ENCODE measurements around the gene JPH3. TPM values are rescaled to one million over a fixed set of nuclear protein-coding genes. Genes with fewer than 3 reads are reported as not detected.

The JPH3 gene
- total and polyA plus RNA-seq, 10 of the 15 experiments (the other 5 are each of a cell fraction or from before 2014, with no cell fraction given): 0.05 TPM; not detected in 9

- ChIA-PET CTCF (no interaction called here), POLR2A (no interaction called here), SMC1A (ENCODE audit: uncharacterized antibody, unreplicated experiment) (no interaction called here), RAD21 (ENCODE audit: unreplicated experiment) (no interaction called here)
- Histone ChIP-seq H3K4me3 (no peak overlapping the region), H3K9me3 (replicated peaks; ENCODE audit: control insufficient read depth, insufficient read depth, low read length) (no peaks in the 10 kb centered on the region), H2AFZ (ENCODE audit: control insufficient read depth, low read depth, low read length) (no peak overlapping the region), H3K36me3 (ENCODE audit: control insufficient read depth in 2 of 2, insufficient read depth in 2 of 2, low read length in 1 of 2) (no peaks in the 10 kb centered on the region), H3K27me3 (replicated peaks in 1 of 2; ENCODE audit: control insufficient read depth in 2 of 2, insufficient read depth in 2 of 2, low read length in 1 of 2) (no peaks in the 10 kb centered on the region), H3K79me2 (ENCODE audit: control insufficient read depth, insufficient read depth, low read length) (no peaks in the 10 kb centered on the region), H3K4me1 (ENCODE audit: control insufficient read depth, insufficient read depth, low read length) (no peaks in the 10 kb centered on the region), H3K4me2 (ENCODE audit: control insufficient read depth, insufficient read depth) (no peak overlapping the region), H3K9ac (ENCODE audit: control insufficient read depth, insufficient read depth, low read length) (no peak overlapping the region), H3K27ac (ENCODE audit: control insufficient read depth, insufficient read depth) (no peak overlapping the region), H4K20me1 (ENCODE audit: control insufficient read depth, insufficient read depth) (no peaks in the 10 kb centered on the region)
- no peak for TF ChIP-seq SIN3A (IDR thresholded peaks at IDR 0.05; ENCODE audit: low read depth, low read length)
- FAIRE-seq (no peak), DNase-seq (ENCODE audit: low read depth, low spot score) (no peak), ATAC-seq (no peak)
- in situ Hi-C loops (cut with MboI) (no loop called here), intact Hi-C loops (cut with micrococcal nuclease; ENCODE audit: unreplicated experiment) (no loop called here)
- WGBS (ENCODE audit: insufficient coverage, insufficient replicate concordance, low lambda C conversion rate, missing lambda C conversion rate): 50% methylated on average over 14 of the region's 14 CpGs
- no TSS peak for BruUV-seq (replicated peaks)
These were observed 85.8 kb downstream of the JPH3 start for GRCh38 chr16:87687998-87688529.

GRCh38 chr16:87688876-87689815 lies 86.8 kb downstream of the JPH3 start:
- POLR2A ChIA-PET: no interaction called here
- in situ Hi-C loops (cut with MboI): no loop called here
- Histone ChIP-seq H3K4me3 (no peak overlapping the region), H2AFZ (ENCODE audit: control insufficient read depth, low read depth, low read length) (no peak overlapping the region), H3K27ac (ENCODE audit: control insufficient read depth, insufficient read depth) (no peak overlapping the region), H3K9me3 (replicated peaks; ENCODE audit: control insufficient read depth, insufficient read depth, low read length) (no peaks in the 10 kb centered on the region), H3K36me3 (ENCODE audit: control insufficient read depth in 2 of 2, insufficient read depth in 2 of 2, low read length in 1 of 2) (no peaks in the 10 kb centered on the region; a peak in 1 of 4 replicates), H3K4me1 (ENCODE audit: control insufficient read depth, insufficient read depth, low read length) (no peaks in the 10 kb centered on the region), H3K9ac (ENCODE audit: control insufficient read depth, insufficient read depth, low read length) (no peak overlapping the region), H3K27me3 (replicated peaks in 1 of 2; ENCODE audit: control insufficient read depth in 2 of 2, insufficient read depth in 2 of 2, low read length in 1 of 2) (no peaks in the 10 kb centered on the region), H4K20me1 (ENCODE audit: control insufficient read depth, insufficient read depth) (no peaks in the 10 kb centered on the region), H3K79me2 (ENCODE audit: control insufficient read depth, insufficient read depth, low read length) (no peaks in the 10 kb centered on the region), H3K4me2 (ENCODE audit: control insufficient read depth, insufficient read depth) (no peak overlapping the region)
- intact Hi-C loops (cut with micrococcal nuclease; ENCODE audit: unreplicated experiment): no loop called here
- DNase-seq (ENCODE audit: low read depth, low spot score) (no peak), FAIRE-seq (no peak), ATAC-seq (no peak)
- WGBS (ENCODE audit: insufficient coverage, insufficient replicate concordance, low lambda C conversion rate, missing lambda C conversion rate): 66% methylated on average over 41 of the region's 45 CpGs
- RAD21 ChIA-PET (ENCODE audit: unreplicated experiment): interaction anchor here (0.7 kb wide), 1 partner anchor 80 kb away, joined by 3 read pairs; no protein-coding TSS in a partner anchor
- SMC1A ChIA-PET (ENCODE audit: uncharacterized antibody, unreplicated experiment): no interaction called here
- CTCF ChIA-PET: interaction anchor here (0.7 kb wide), 1 partner anchor 161 kb away, joined by 4 read pairs; no protein-coding TSS in a partner anchor
- TF ChIP-seq SUZ12 (IDR thresholded peaks at IDR 0.05; ENCODE audit: unreplicated experiment): no peak
- TF ChIP-seq POLR2A (IDR thresholded peaks at IDR 0.05; ENCODE audit: low read depth, low read length): 0 out of 2 replicates have a peak, but pooled peaks have one; percentile 9
- BruUV-seq (replicated peaks): no TSS peak

Data from GM12878 (cell line).